Neural cell (in vitro differentiated cells): ENCODE measurements around the gene TAF8. TPM values are rescaled to one million over a fixed set of nuclear protein-coding genes. Genes with fewer than 3 reads are reported as not detected.

Experiments
- H2AFZ ChIP-seq: fragments of 200-600, 300-800 bp; sonication (generic), shearing (Covaris generic); 2 replicates; pipeline ENCODE4 v1.6.0; 2014; ENCODE audit warnings: low read depth, mild to moderate bottlenecking, antibody characterized with exemption, low read length, moderate library complexity
- H3F3A ChIP-seq: fragments of 200-600 bp; shearing (Covaris generic); 2 replicates; pipeline ENCODE4 v1.6.1; 2016; ENCODE audit warnings: mild to moderate bottlenecking, moderate library complexity, mixed read lengths, antibody characterized with exemption, low read length; ENCODE audit not compliant: insufficient read depth, poor library complexity, severe bottlenecking
- H3K27ac ChIP-seq: fragments of 200-600, 300-800 bp; sonication (generic), shearing (Covaris generic); 2 replicates; pipeline ENCODE4 v1.5.1; 2014; ENCODE audit warnings: mild to moderate bottlenecking, low read length, moderate library complexity
- H3K27me3 ChIP-seq: fragments of 300-800, 200-600 bp; sonication (generic), shearing (Covaris generic); 2 replicates; pipeline ENCODE4 v1.6.0; 2014; ENCODE audit warnings: mild to moderate bottlenecking, low read depth, low read length, moderate library complexity; ENCODE audit not compliant: insufficient read depth
- H3K36me3 ChIP-seq: fragments of 300-800, 200-600 bp; sonication (generic), shearing (Covaris generic); 2 replicates; pipeline ENCODE4 v1.5.1; 2014; ENCODE audit warnings: mild to moderate bottlenecking, antibody characterized with exemption, low read length, moderate library complexity; ENCODE audit not compliant: insufficient read depth
- H3K4me2 ChIP-seq: fragments of 300-800, 200-600 bp; sonication (generic), shearing (Covaris generic); 2 replicates; pipeline ENCODE4 v1.6.0; 2014; ENCODE audit warnings: mild to moderate bottlenecking, low read length
- H3K4me3 ChIP-seq: fragments of 300-800, 200-600 bp; sonication (generic), shearing (Covaris generic); 2 replicates; pipeline ENCODE4 v1.5.1; 2014; ENCODE audit warnings: mild to moderate bottlenecking, low read length, moderate library complexity
- H3K79me2 ChIP-seq: fragments of 200-600 bp; shearing (Covaris generic); replicated peaks from 2 replicates; pipeline ENCODE4 v1.6.0; 2014; ENCODE audit warnings: mild to moderate bottlenecking, low read length, moderate library complexity; ENCODE audit not compliant: insufficient read depth
- H3K9ac ChIP-seq: fragments of 300-800, 200-600 bp; sonication (generic), shearing (Covaris generic); 2 replicates; pipeline ENCODE4 v1.6.1; 2016; ENCODE audit warnings: mild to moderate bottlenecking, low read length, mixed read lengths
- H3K9me2 ChIP-seq: fragments of 200-600 bp; shearing (Covaris generic); 2 replicates; pipeline ENCODE4 v1.6.1; 2016; ENCODE audit warnings: mild to moderate bottlenecking, low read length, mixed read lengths; ENCODE audit not compliant: insufficient read depth
- H3K9me3 ChIP-seq: fragments of 200-600, 300-800 bp; sonication (generic), shearing (Covaris generic); 2 replicates; pipeline ENCODE4 v1.6.1; 2016; ENCODE audit warnings: mild to moderate bottlenecking, mixed run types, low read length, moderate library complexity, mixed read lengths
- H4K20me1 ChIP-seq: fragments of 200-600 bp; shearing (Covaris generic); 2 replicates; pipeline ENCODE4 v1.6.1; 2016; ENCODE audit warnings: mild to moderate bottlenecking, mixed run types; ENCODE audit not compliant: insufficient read depth
- EP300 ChIP-seq: fragments of 450-650 bp; conservative IDR thresholded peaks from 2 replicates; pipeline ENCODE4 v1.6.1; 2014; ENCODE audit warnings: antibody characterized with exemption, mild to moderate bottlenecking, moderate library complexity; ENCODE audit not compliant: poor library complexity, severe bottlenecking
- EZH2 ChIP-seq: fragments of 200-600, 300-800 bp; shearing (Covaris generic), sonication (generic); IDR thresholded peaks from 2 replicates; pipeline ENCODE4 v1.6.1; 2014; ENCODE audit warnings: antibody characterized with exemption, low read length, borderline replicate concordance, mild to moderate bottlenecking; ENCODE audit not compliant: insufficient read depth, poor library complexity, severe bottlenecking
- MXI1 ChIP-seq: fragments of 450-650 bp; conservative IDR thresholded peaks from 2 replicates; pipeline ENCODE4 v1.6.1; 2014; ENCODE audit warnings: antibody characterized with exemption, mild to moderate bottlenecking; ENCODE audit not compliant: poor library complexity, severe bottlenecking
- POLR2AphosphoS5 ChIP-seq: IDR thresholded peaks from 2 replicates; pipeline ENCODE4 v1.6.1; 2012
- RAD21 ChIP-seq: fragments of 450-650 bp; conservative IDR thresholded peaks from 2 replicates; pipeline ENCODE4 v1.6.1; 2014; ENCODE audit warnings: antibody characterized with exemption, mild to moderate bottlenecking, moderate library complexity
- REST ChIP-seq: IDR thresholded peaks from 2 replicates; pipeline ENCODE4 v1.6.1; 2012; ENCODE audit warnings: borderline replicate concordance
- SMC3 ChIP-seq: fragments of 450-650 bp; conservative IDR thresholded peaks from 2 replicates; pipeline ENCODE4 v1.6.1; 2014; ENCODE audit warnings: antibody characterized with exemption, mild to moderate bottlenecking, moderate library complexity; ENCODE audit not compliant: poor library complexity
- TAF1 ChIP-seq: IDR thresholded peaks from 2 replicates; pipeline ENCODE4 v1.6.1; 2012; ENCODE audit warnings: low read depth
- polyA plus RNA-seq: library from polyadenylated mRNA; depleted of rRNA; stranded (reverse); fragments of >200 nt; gene quantifications from 2 replicates; pipeline ENCODE4 v1.2.3, GENCODE V29; 2014
- TF ChIP-seq, protein P1 (sequence below): fragments of 450-650 bp; IDR thresholded peaks from 2 replicates; pipeline ENCODE4 v1.5.1; 2014; ENCODE audit warnings: antibody characterized with exemption, mild to moderate bottlenecking, moderate library complexity; ENCODE audit not compliant: poor library complexity, severe bottlenecking

TAF8 gene
- polyA plus RNA-seq, 1 donor from 2014 or later = 5.1 TPM

DNA sequence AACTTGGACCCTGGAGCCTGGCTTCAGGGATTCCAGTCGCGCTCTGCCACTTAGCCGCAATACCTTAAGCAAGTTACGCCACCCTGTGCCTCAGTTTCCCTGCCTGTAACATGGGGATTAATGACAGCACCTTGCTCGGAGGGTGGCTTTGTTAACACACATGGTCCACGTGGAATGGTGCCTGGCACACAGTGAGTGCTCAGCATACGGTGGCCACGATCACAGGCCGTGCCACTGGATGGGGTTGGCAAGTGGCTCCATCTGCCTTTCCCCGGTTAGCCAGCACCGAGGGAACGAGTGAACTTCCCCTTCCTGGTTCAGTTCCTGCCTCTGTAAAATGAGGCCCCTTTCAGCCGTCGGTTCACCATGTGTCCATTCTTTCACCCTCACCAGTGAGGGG, 74.9 kb downstream of the TAF8 start:
- H3K27me3 ChIP-seq = no peaks in the 10 kb centered on the region
- no peaks in the 10 kb centered on the region for H3K79me2 ChIP-seq
- TF ChIP-seq, protein P1, sequence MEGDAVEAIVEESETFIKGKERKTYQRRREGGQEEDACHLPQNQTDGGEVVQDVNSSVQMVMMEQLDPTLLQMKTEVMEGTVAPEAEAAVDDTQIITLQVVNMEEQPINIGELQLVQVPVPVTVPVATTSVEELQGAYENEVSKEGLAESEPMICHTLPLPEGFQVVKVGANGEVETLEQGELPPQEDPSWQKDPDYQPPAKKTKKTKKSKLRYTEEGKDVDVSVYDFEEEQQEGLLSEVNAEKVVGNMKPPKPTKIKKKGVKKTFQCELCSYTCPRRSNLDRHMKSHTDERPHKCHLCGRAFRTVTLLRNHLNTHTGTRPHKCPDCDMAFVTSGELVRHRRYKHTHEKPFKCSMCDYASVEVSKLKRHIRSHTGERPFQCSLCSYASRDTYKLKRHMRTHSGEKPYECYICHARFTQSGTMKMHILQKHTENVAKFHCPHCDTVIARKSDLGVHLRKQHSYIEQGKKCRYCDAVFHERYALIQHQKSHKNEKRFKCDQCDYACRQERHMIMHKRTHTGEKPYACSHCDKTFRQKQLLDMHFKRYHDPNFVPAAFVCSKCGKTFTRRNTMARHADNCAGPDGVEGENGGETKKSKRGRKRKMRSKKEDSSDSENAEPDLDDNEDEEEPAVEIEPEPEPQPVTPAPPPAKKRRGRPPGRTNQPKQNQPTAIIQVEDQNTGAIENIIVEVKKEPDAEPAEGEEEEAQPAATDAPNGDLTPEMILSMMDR = no peak
- no peak for TF ChIP-seq MXI1
- TF ChIP-seq EP300 = no peak
- TF ChIP-seq SMC3 = no peak
- no peak for TF ChIP-seq TAF1
- TF ChIP-seq EZH2 = no peak
- no peak for TF ChIP-seq RAD21
- no peak for TF ChIP-seq POLR2AphosphoS5
- no peak for TF ChIP-seq REST
- no peak overlapping the region for H3K9ac ChIP-seq
- H3K27ac ChIP-seq = no peak overlapping the region
- H3F3A ChIP-seq = no peaks in the 10 kb centered on the region
- no peaks in the 10 kb centered on the region for H3K36me3 ChIP-seq
- no peak overlapping the region for H3K4me3 ChIP-seq
- no peaks in the 10 kb centered on the region for H3K9me3 ChIP-seq
- no peaks in the 10 kb centered on the region for H3K9me2 ChIP-seq
- no peaks in the 10 kb centered on the region for H4K20me1 ChIP-seq
- no peak overlapping the region for H2AFZ ChIP-seq
- no peak overlapping the region for H3K4me2 ChIP-seq

DNA sequence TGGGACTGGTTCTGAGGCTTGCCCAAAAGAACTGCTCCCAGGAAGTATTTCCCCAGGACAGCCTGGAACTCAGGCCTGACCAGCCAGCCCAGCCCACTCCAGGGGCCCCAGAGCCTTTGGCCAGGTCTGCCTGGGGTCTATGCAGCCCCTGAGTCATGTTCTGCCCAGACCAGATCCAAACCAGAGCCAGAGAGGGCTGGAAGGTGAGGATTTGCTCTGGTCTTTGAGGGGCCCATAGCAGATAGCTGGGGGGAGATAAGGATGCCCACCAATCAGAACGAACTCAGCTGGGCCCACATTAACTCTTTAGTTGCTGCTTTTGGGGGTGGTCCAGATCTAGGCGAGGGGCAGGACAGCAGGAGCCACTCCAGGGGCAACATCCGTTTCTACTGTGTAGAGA, 75.3 kb downstream of the TAF8 start:
- Histone ChIP-seq H3K27ac (no peak overlapping the region), H3K79me2 (no peaks in the 10 kb centered on the region), H3K27me3 (no peaks in the 10 kb centered on the region), H3K9ac (no peak overlapping the region), H3F3A (no peaks in the 10 kb centered on the region), H3K36me3 (no peaks in the 10 kb centered on the region), H3K9me3 (no peaks in the 10 kb centered on the region), H3K4me3 (no peak overlapping the region), H4K20me1 (no peaks in the 10 kb centered on the region), H3K4me2 (no peak overlapping the region), H2AFZ (no peak overlapping the region), H3K9me2 (no peaks in the 10 kb centered on the region)
- no peak for TF ChIP-seq REST
- TF ChIP-seq EZH2 = no peak
- TF ChIP-seq POLR2AphosphoS5 = no peak
- TF ChIP-seq SMC3 = no peak
- TF ChIP-seq EP300 = no peak
- no peak for TF ChIP-seq TAF1
